GM11168 (cell line): Measurements from ENCODE around the gene KRTAP5-11.
"Not testable (repeated sequence)": the region's sequence is repeated elsewhere in the genome, so short reads cannot be mapped to it uniquely, and the experiment has no call there.

Experiments
- in situ Hi-C: fragments of 300-500 bp; cut with MboI; formaldehyde crosslinking; loops from one replicate; pipeline ENCODE4 v1.12.0; 2022; ENCODE audit warnings: low sequenced_read_pairs; ENCODE audit not compliant: unreplicated experiment

Gene KRTAP5-11

GRCh38 chr11:71534711-71535608 lies 47.7 kb downstream of the KRTAP5-11 start:
- in situ Hi-C loops = not testable (repeated sequence)

- in situ Hi-C loops = no loop called here
These were observed 50.6 kb downstream of the KRTAP5-11 start for GRCh38 chr11:71532036-71532610.
